K562 (cell line): ENCODE results near the gene VTI1B. TPM values are rescaled to one million over a fixed set of nuclear protein-coding genes. Genes with fewer than 3 reads are reported as not detected.

Experiments
- ARID2 ChIP-seq: fragments of 450-650 bp; IDR thresholded peaks from 2 replicates; pipeline ENCODE4 v1.6.1; 2017; ENCODE audit warnings: antibody characterized with exemption, mild to moderate bottlenecking
- CTBP1 ChIP-seq: fragments of 450-650 bp; IDR thresholded peaks from 2 replicates; pipeline ENCODE4 v1.6.1; 2016; ENCODE audit warnings: borderline replicate concordance
- CXXC5 ChIP-seq: fragments of 250-450 bp; sonication (Bioruptor Pico); IDR thresholded peaks from 2 replicates; pipeline ENCODE4 v1.8.0; 2022; ENCODE audit warnings: inconsistent platforms, mild to moderate bottlenecking, moderate library complexity
- E2F4 ChIP-seq: sonication (generic); formaldehyde crosslinking; IDR thresholded peaks from 2 replicates; pipeline ENCODE4 v1.8.0; 2022; ENCODE audit warnings: mild to moderate bottlenecking, low read depth, missing genetic modification reagents
- ELF1 ChIP-seq: fragments of 200-800 bp; sonication (Bioruptor generic); IDR thresholded peaks from 2 replicates; pipeline ENCODE4 v1.6.1; 2016; ENCODE audit warnings: missing genetic modification characterization, missing compliant biosample characterization
- FOXK1 ChIP-seq: sonication (generic); formaldehyde crosslinking; IDR thresholded peaks from 2 replicates; pipeline ENCODE4 v1.8.0; 2022; ENCODE audit warnings: missing genetic modification reagents, mild to moderate bottlenecking, borderline replicate concordance
- GATAD2A ChIP-seq: fragments of 450-650 bp; IDR thresholded peaks from 2 replicates; pipeline ENCODE4 v1.6.1; 2017
- HLTF ChIP-seq: fragments of 450-650 bp; IDR thresholded peaks from 2 replicates; pipeline ENCODE4 v1.6.1; 2016
- HOXB6 ChIP-seq: fragments of 250-450 bp; sonication (Bioruptor Pico); IDR thresholded peaks from 2 replicates; pipeline ENCODE4 v1.5.1; 2022; ENCODE audit warnings: mild to moderate bottlenecking, borderline replicate concordance
- MYC ChIP-seq, 2 experiments: fragments of 250-450 bp in 1 of 2; sonication (Bioruptor Pico) in 1 of 2; IDR thresholded peaks; 2 replicates each; pipeline versions ENCODE4 v1.5.1 to v1.6.1; 2012 to 2021; ENCODE audit warnings: low read depth in 2 of 2, borderline replicate concordance in 1 of 2, improper control_type of control experiment in 1 of 2, low read length in 1 of 2, mild to moderate bottlenecking in 1 of 2, moderate library complexity in 1 of 2
- NELFE ChIP-seq: IDR thresholded peaks from 2 replicates; pipeline ENCODE4 v1.6.1; 2011; ENCODE audit warnings: mild to moderate bottlenecking; ENCODE audit not compliant: insufficient read depth, insufficient read length
- PHF20 ChIP-seq: fragments of 450-650 bp; IDR thresholded peaks from 2 replicates; pipeline ENCODE4 v1.6.1; 2018; ENCODE audit not compliant: partially characterized antibody
- PTBP1 ChIP-seq: fragments of 200-400 bp; formaldehyde crosslinking; IDR thresholded peaks from 2 replicates; pipeline ENCODE4 v1.6.1; 2017; ENCODE audit warnings: low read depth, low read length
- RAD21 ChIP-seq, 2 experiments: fragments of 250-450 bp in 1 of 2; fragments of 450-650 bp in 1 of 2; sonication (Bioruptor Pico) in 1 of 2; formaldehyde crosslinking in 1 of 2; IDR thresholded peaks in 1 of 2; conservative IDR thresholded peaks in 1 of 2; 2 replicates each; pipeline versions ENCODE4 v1.4.0 to v1.8.0; 2020 to 2022; ENCODE audit warnings: mild to moderate bottlenecking in 2 of 2, moderate library complexity in 1 of 2
- SPI1 ChIP-seq: IDR thresholded peaks from 2 replicates; pipeline ENCODE4 v1.6.1; 2011; ENCODE audit warnings: low read depth, low read length, control low read depth, borderline replicate concordance
- TAF7 ChIP-seq: fragments of 450-650 bp; IDR thresholded peaks from 2 replicates; pipeline ENCODE4 v1.6.1; 2016; ENCODE audit warnings: missing genetic modification characterization, missing compliant biosample characterization
- ZKSCAN8 ChIP-seq: fragments of 200-800 bp; sonication (Bioruptor generic); IDR thresholded peaks from 2 replicates; pipeline ENCODE4 v1.6.1; 2016; ENCODE audit warnings: missing genetic modification characterization, missing compliant biosample characterization
- ZNF121 ChIP-seq: sonication (generic); formaldehyde crosslinking; conservative IDR thresholded peaks from 2 replicates; pipeline ENCODE4 v1.8.0; 2022; ENCODE audit warnings: missing genetic modification reagents
- ZZZ3 ChIP-seq: fragments of 450-650 bp; IDR thresholded peaks from 2 replicates; pipeline ENCODE4 v1.6.1; 2016; ENCODE audit warnings: antibody characterized with exemption, mild to moderate bottlenecking, moderate library complexity
- polyA plus RNA-seq, 8 experiments: library from polyadenylated mRNA; depleted of rRNA in 4 of 8; stranded (reverse) in 5 of 8; unstranded in 3 of 8; fragments of >200 nt; fragmentation: Nextera tagmentation in 2 of 8; fragmentation: Illumina TruSeq in 1 of 8; extraction: Ambion mirVana in 2 of 8; extraction: Trizol in 1 of 8; gene quantifications; 2 replicates each; pipeline versions ENCODE4 v1.2.1 to v1.2.3, GENCODE V29; 2011 to 2014; ENCODE audit warnings: inconsistent platforms in 1 of 8, missing spikeins in 1 of 8
- total RNA-seq, 7 experiments: library from RNA; depleted of rRNA in 6 of 7; stranded (reverse); fragments of >200 nt in 6 of 7; fragmentation: Illumina TruSeq in 2 of 7; extraction: Trizol in 2 of 7; gene quantifications; 2 replicates each; pipeline versions ENCODE4 v1.2.1 to v1.2.3, GENCODE V29; 2011 to 2021; ENCODE audit warnings: low replicate concordance in 1 of 7
- TF ChIP-seq, protein P1 (sequence below): sonication (generic); formaldehyde crosslinking; IDR thresholded peaks from 2 replicates; pipeline ENCODE4 v1.8.0; 2022; ENCODE audit warnings: mild to moderate bottlenecking, missing genetic modification reagents
- TF ChIP-seq, protein P2 (sequence below): fragments of 450-650 bp; conservative IDR thresholded peaks from 2 replicates; pipeline ENCODE4 v1.6.1; 2016; ENCODE audit warnings: missing genetic modification characterization, low read depth, mild to moderate bottlenecking, control low read depth, missing compliant biosample characterization
- TF ChIP-seq, protein P3 (sequence below): sonication (generic); formaldehyde crosslinking; IDR thresholded peaks from 2 replicates; pipeline ENCODE4 v1.8.0; 2023; ENCODE audit warnings: mild to moderate bottlenecking, missing genetic modification reagents

VTI1B gene
- total and polyA plus RNA-seq, 9 of the 15 experiments (the other 6 are each of a cell fraction or from before 2014, with no cell fraction given) = 7.8 to 69.8 (median 50.1) TPM

DNA sequence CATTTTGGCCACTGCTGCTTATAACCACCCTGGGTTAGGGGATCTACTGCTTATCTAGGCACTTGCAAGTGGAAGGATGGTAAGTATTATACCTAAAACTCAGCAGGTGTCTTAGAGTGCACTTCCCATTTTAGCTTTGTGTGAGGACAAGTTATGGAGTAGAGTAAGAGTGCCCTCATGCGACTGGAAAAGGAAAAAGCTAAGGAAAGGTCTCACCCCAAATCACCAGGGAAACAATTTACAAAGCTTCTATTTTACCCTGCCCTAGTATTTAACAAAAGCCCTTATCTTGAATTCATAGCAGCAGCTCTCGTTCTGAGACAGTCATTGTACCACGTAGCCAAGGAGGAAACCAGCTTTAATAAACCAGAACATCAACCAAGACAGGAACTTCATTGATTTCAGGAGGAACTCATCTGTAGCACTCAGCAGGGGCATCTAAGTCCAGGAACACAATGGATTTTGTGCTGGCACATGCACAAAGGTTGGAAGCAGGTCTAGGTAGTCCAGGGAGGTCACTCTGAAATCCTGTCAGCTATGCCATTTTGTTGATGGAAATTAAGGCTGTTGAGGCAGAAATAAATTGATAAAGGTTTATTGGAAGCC lies 30.2 kb upstream of the VTI1B start (continued):
- no peak for TF ChIP-seq MYC (IDR thresholded peaks at IDR 0.05; ENCODE audit: low read depth, low read length)
- no peak for TF ChIP-seq MYC (CRISPR knock-in tag; IDR thresholded peaks at IDR 0.05; ENCODE audit: borderline replicate concordance, low read depth)
- no peak for TF ChIP-seq PTBP1
- no peak for TF ChIP-seq PHF20
- no peak for TF ChIP-seq TAF7
- TF ChIP-seq ZKSCAN8 (CRISPR knock-in tag) = no peak
- no peak for TF ChIP-seq NELFE
- TF ChIP-seq RAD21 (CRISPR knock-in tag; conservative IDR thresholded peaks at IDR 0.05 in 1 of 2, IDR thresholded peaks at IDR 0.05 in 1 of 2) = peak; percentile 87 to 91
- no peak for TF ChIP-seq CXXC5 (CRISPR knock-in tag)
- TF ChIP-seq ELF1 (tag) = 0 out of 2 replicates have a peak, but pooled peaks have one; percentile 22
- no peak for TF ChIP-seq HLTF
- no peak for TF ChIP-seq E2F4 (CRISPR knock-in tag)
- no peak for TF ChIP-seq ZNF121 (CRISPR knock-in tag)
- no peak for TF ChIP-seq FOXK1 (CRISPR knock-in tag)
- TF ChIP-seq HOXB6 (CRISPR knock-in tag) = no peak
- TF ChIP-seq ARID2 = no peak
- TF ChIP-seq, protein P1, sequence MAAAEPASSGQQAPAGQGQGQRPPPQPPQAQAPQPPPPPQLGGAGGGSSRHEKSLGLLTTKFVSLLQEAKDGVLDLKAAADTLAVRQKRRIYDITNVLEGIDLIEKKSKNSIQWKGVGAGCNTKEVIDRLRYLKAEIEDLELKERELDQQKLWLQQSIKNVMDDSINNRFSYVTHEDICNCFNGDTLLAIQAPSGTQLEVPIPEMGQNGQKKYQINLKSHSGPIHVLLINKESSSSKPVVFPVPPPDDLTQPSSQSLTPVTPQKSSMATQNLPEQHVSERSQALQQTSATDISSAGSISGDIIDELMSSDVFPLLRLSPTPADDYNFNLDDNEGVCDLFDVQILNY (CRISPR knock-in tag) = no peak
- TF ChIP-seq, protein P2, sequence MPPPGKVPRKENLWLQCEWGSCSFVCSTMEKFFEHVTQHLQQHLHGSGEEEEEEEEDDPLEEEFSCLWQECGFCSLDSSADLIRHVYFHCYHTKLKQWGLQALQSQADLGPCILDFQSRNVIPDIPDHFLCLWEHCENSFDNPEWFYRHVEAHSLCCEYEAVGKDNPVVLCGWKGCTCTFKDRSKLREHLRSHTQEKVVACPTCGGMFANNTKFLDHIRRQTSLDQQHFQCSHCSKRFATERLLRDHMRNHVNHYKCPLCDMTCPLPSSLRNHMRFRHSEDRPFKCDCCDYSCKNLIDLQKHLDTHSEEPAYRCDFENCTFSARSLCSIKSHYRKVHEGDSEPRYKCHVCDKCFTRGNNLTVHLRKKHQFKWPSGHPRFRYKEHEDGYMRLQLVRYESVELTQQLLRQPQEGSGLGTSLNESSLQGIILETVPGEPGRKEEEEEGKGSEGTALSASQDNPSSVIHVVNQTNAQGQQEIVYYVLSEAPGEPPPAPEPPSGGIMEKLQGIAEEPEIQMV = no peak
- no peak for TF ChIP-seq ZZZ3
- peak; percentile 96 for TF ChIP-seq SPI1
- TF ChIP-seq, protein P3, sequence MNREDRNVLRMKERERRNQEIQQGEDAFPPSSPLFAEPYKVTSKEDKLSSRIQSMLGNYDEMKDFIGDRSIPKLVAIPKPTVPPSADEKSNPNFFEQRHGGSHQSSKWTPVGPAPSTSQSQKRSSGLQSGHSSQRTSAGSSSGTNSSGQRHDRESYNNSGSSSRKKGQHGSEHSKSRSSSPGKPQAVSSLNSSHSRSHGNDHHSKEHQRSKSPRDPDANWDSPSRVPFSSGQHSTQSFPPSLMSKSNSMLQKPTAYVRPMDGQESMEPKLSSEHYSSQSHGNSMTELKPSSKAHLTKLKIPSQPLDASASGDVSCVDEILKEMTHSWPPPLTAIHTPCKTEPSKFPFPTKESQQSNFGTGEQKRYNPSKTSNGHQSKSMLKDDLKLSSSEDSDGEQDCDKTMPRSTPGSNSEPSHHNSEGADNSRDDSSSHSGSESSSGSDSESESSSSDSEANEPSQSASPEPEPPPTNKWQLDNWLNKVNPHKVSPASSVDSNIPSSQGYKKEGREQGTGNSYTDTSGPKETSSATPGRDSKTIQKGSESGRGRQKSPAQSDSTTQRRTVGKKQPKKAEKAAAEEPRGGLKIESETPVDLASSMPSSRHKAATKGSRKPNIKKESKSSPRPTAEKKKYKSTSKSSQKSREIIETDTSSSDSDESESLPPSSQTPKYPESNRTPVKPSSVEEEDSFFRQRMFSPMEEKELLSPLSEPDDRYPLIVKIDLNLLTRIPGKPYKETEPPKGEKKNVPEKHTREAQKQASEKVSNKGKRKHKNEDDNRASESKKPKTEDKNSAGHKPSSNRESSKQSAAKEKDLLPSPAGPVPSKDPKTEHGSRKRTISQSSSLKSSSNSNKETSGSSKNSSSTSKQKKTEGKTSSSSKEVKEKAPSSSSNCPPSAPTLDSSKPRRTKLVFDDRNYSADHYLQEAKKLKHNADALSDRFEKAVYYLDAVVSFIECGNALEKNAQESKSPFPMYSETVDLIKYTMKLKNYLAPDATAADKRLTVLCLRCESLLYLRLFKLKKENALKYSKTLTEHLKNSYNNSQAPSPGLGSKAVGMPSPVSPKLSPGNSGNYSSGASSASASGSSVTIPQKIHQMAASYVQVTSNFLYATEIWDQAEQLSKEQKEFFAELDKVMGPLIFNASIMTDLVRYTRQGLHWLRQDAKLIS = no peak
- TF ChIP-seq CTBP1 = peak; percentile 21; the same call in 1 of the 2 replicates
- no peak for TF ChIP-seq GATAD2A
